ENCODE results near the gene HSPB7.

- TF ChIP-seq, protein P1, sequence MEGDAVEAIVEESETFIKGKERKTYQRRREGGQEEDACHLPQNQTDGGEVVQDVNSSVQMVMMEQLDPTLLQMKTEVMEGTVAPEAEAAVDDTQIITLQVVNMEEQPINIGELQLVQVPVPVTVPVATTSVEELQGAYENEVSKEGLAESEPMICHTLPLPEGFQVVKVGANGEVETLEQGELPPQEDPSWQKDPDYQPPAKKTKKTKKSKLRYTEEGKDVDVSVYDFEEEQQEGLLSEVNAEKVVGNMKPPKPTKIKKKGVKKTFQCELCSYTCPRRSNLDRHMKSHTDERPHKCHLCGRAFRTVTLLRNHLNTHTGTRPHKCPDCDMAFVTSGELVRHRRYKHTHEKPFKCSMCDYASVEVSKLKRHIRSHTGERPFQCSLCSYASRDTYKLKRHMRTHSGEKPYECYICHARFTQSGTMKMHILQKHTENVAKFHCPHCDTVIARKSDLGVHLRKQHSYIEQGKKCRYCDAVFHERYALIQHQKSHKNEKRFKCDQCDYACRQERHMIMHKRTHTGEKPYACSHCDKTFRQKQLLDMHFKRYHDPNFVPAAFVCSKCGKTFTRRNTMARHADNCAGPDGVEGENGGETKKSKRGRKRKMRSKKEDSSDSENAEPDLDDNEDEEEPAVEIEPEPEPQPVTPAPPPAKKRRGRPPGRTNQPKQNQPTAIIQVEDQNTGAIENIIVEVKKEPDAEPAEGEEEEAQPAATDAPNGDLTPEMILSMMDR (IDR thresholded peaks at IDR 0.05; ENCODE audit: insufficient read depth, low read length), result no peak
- TF ChIP-seq POLR2AphosphoS5 (IDR thresholded peaks at IDR 0.05; ENCODE audit: low read depth), result no peak
- TF ChIP-seq GABPA (IDR thresholded peaks at IDR 0.05; ENCODE audit: low read depth), result no peak
- no peak for TF ChIP-seq SPI1 (IDR thresholded peaks at IDR 0.05; ENCODE audit: borderline replicate concordance, low read depth)
Measured at GRCh38 chr1:15991427-15992186, 26.2 kb downstream of the HSPB7 start.

All from HL-60 (cell line).